Gastroesophageal sphincter (tissue), 4 donors: ENCODE data around the gene NDRG2. TPM values are rescaled to one million over a fixed set of nuclear protein-coding genes. Genes with fewer than 3 reads are reported as not detected.

ENCODE experiments used
- ATAC-seq: fragments of 150-250 bp; one replicate; pipeline ENCODE4 v1.9.1; 2016; ENCODE audit warnings: mild to moderate bottlenecking, moderate library complexity
- H3K27ac ChIP-seq, 4 donors: fragments of 200-600 bp; sonication (generic) in 3 of 4; 1 replicate in 3 of 4; 2 replicates in 1 of 4; pipeline ENCODE4 v1.5.1; 2016 to 2019
- H3K27me3 ChIP-seq: fragments of 200-600 bp; sonication (generic); one replicate; pipeline ENCODE4 v1.5.1; 2019
- H3K36me3 ChIP-seq, 2 donors: fragments of 200-600 bp; sonication (generic); one replicate each; pipeline ENCODE4 v1.5.1; 2019; ENCODE audit warnings: control low read depth in 1 of 2
- H3K4me1 ChIP-seq, 3 donors: fragments of 200-600 bp; sonication (generic); 1 replicate in 2 of 3; 2 replicates in 1 of 3; pipeline ENCODE4 v1.5.1; 2016 to 2019; ENCODE audit warnings: control low read depth in 2 of 3
- H3K4me3 ChIP-seq, 2 donors: fragments of 200-600 bp; sonication (generic); one replicate each; pipeline ENCODE4 v1.5.1; 2019; ENCODE audit warnings: mild to moderate bottlenecking in 1 of 2, moderate library complexity in 1 of 2
- H3K9me3 ChIP-seq, 3 donors: fragments of 200-600 bp; sonication (generic); one replicate each; pipeline ENCODE4 v1.5.1; 2017 to 2019; ENCODE audit warnings: control low read depth in 2 of 3
- CTCF ChIP-seq, 4 experiments: fragments of 200-600 bp in 2 of 4; fragments of 450-650 bp in 2 of 4; sonication (generic) in 1 of 4; IDR thresholded peaks; one replicate each; pipeline ENCODE4 v1.5.1; 2017 to 2019; ENCODE audit warnings: antibody characterized with exemption in 4 of 4, mild to moderate bottlenecking in 2 of 4, moderate library complexity in 2 of 4
- EP300 ChIP-seq: sonication (generic); formaldehyde crosslinking; IDR thresholded peaks from one replicate; pipeline ENCODE4 v1.6.1; 2017; ENCODE audit warnings: antibody characterized with exemption, mild to moderate bottlenecking
- POLR2A ChIP-seq, 2 donors: fragments of 450-650 bp; IDR thresholded peaks; one replicate each; pipeline ENCODE4 v1.6.1; 2017; ENCODE audit warnings: antibody characterized with exemption in 2 of 2, mild to moderate bottlenecking in 2 of 2, moderate library complexity in 1 of 2
- POLR2AphosphoS5 ChIP-seq: sonication (generic); formaldehyde crosslinking; IDR thresholded peaks from one replicate; pipeline ENCODE4 v1.6.1; 2017; ENCODE audit warnings: antibody characterized with exemption
- WGBS, 2 donors: methylation state at CpG; one replicate each; pipeline ENCODE4 v1.1.5; 2018; ENCODE audit warnings: low coverage in 1 of 2; 5-methylcytosine and 5-hydroxymethylcytosine counted together
- total RNA-seq, 4 donors: library from RNA; depleted of rRNA; stranded (reverse); fragments of >200 nt; gene quantifications; one replicate each; pipeline ENCODE4 v1.1.0, GENCODE V29; 2016

The NDRG2 gene
- total RNA-seq, 4 donors from 2014 or later: 155 to 259 (median 187) TPM

GRCh38 chr14:21066882-21067502, 42.1 kb upstream of the NDRG2 start:
- no peak for TF ChIP-seq EP300
- TF ChIP-seq CTCF (IDR thresholded peaks at IDR 0.05): no peak
- TF ChIP-seq POLR2A (IDR thresholded peaks at IDR 0.05): no peak
- TF ChIP-seq POLR2AphosphoS5: no peak
- H3K27ac ChIP-seq: no peak overlapping the region

GRCh38 chr14:21063479-21063878, 38.6 kb upstream of the NDRG2 start:
- no peaks in the 10 kb centered on the region for H3K27me3 ChIP-seq
- ATAC-seq: peak; percentile 68
- no peak for TF ChIP-seq CTCF (IDR thresholded peaks at IDR 0.05)
- peaks cover 0 to 9% (median 2%) of the 10 kb centered on the region in 3 donors for H3K4me1 ChIP-seq
- no peaks in the 10 kb centered on the region for H3K36me3 ChIP-seq
- no peak overlapping the region for H3K4me3 ChIP-seq
- 22 to 53% methylated on average over 3 of the region's 3 CpGs for WGBS, 2 donors
- H3K27ac ChIP-seq: no peak overlapping the region
- no peaks in the 10 kb centered on the region for H3K9me3 ChIP-seq

More at GRCh38 chr14:21066882-21067502, 42.1 kb upstream of the NDRG2 start:
- Histone ChIP-seq H3K4me1 (peaks cover 0 to 40% (median 15%) of the 10 kb centered on the region in 3 donors), H3K9me3 (no peaks in the 10 kb centered on the region), H3K27me3 (no peaks in the 10 kb centered on the region), H3K4me3 (no peak overlapping the region), H3K36me3 (no peaks in the 10 kb centered on the region)
- 76 to 77% methylated on average over 6 to 7 of the region's 7 CpGs for WGBS, 2 donors
- ATAC-seq: no peak

GRCh38 chr14:21061347-21061668, 36.4 kb upstream of the NDRG2 start:
- 77 to 93% methylated on average over 3 of the region's 3 CpGs for WGBS, 2 donors
- no peak for ATAC-seq
- no peak for TF ChIP-seq POLR2AphosphoS5
- TF ChIP-seq EP300: no peak
- TF ChIP-seq POLR2A (IDR thresholded peaks at IDR 0.05): no peak
- no peaks in the 10 kb centered on the region for H3K36me3 ChIP-seq
- no peaks in the 10 kb centered on the region for H3K27me3 ChIP-seq
- peaks cover 0 to 6% (median 0%) of the 10 kb centered on the region in 3 donors for H3K4me1 ChIP-seq
- no peak overlapping the region for H3K27ac ChIP-seq
- H3K4me3 ChIP-seq: no peak overlapping the region
- H3K9me3 ChIP-seq: no peaks in the 10 kb centered on the region

GRCh38 chr14:21060614-21061346, 35.9 kb upstream of the NDRG2 start:
- Histone ChIP-seq H3K27ac (no peak overlapping the region), H3K4me1 (peaks cover 0 to 6% (median 0%) of the 10 kb centered on the region in 3 donors), H3K27me3 (no peaks in the 10 kb centered on the region), H3K4me3 (no peak overlapping the region), H3K9me3 (no peaks in the 10 kb centered on the region), H3K36me3 (no peaks in the 10 kb centered on the region)
- no peak for ATAC-seq
- TF ChIP-seq POLR2A (IDR thresholded peaks at IDR 0.05): no peak
- no peak for TF ChIP-seq EP300
- TF ChIP-seq CTCF (IDR thresholded peaks at IDR 0.05): no peak
- TF ChIP-seq POLR2AphosphoS5: no peak
- WGBS, 2 donors: 70 to 73% methylated on average over 7 to 13 of the region's 13 CpGs

- 66 to 73% methylated on average over 4 to 8 of the region's 8 CpGs for WGBS, 2 donors
- H3K27ac ChIP-seq: no peak overlapping the region
- no peaks in the 10 kb centered on the region for H3K9me3 ChIP-seq
- H3K4me3 ChIP-seq: no peak overlapping the region
- peaks cover 0 to 6% (median 0%) of the 10 kb centered on the region in 3 donors for H3K4me1 ChIP-seq
- no peaks in the 10 kb centered on the region for H3K27me3 ChIP-seq
- H3K36me3 ChIP-seq: no peaks in the 10 kb centered on the region
- TF ChIP-seq CTCF (IDR thresholded peaks at IDR 0.05) (no peak), POLR2A (IDR thresholded peaks at IDR 0.05) (no peak), EP300 (no peak), POLR2AphosphoS5 (no peak)
- ATAC-seq: no peak
These were observed 35.2 kb upstream of the NDRG2 start for GRCh38 chr14:21059842-21060613.
